GM21360 (cell line): ENCODE results near the gene PPP1R1B.
"Not testable (repeated sequence)": the region's sequence is repeated elsewhere in the genome, so short reads cannot be mapped to it uniquely, and the experiment has no call there.

Source experiments
- ATAC-seq: cut with Tn5 transposase; IDR thresholded peaks from one replicate; pipeline ENCODE4 v1.9.1; 2021; ENCODE audit warnings: mild to moderate bottlenecking, moderate library complexity; ENCODE audit not compliant: unreplicated experiment

PPP1R1B gene

DNA sequence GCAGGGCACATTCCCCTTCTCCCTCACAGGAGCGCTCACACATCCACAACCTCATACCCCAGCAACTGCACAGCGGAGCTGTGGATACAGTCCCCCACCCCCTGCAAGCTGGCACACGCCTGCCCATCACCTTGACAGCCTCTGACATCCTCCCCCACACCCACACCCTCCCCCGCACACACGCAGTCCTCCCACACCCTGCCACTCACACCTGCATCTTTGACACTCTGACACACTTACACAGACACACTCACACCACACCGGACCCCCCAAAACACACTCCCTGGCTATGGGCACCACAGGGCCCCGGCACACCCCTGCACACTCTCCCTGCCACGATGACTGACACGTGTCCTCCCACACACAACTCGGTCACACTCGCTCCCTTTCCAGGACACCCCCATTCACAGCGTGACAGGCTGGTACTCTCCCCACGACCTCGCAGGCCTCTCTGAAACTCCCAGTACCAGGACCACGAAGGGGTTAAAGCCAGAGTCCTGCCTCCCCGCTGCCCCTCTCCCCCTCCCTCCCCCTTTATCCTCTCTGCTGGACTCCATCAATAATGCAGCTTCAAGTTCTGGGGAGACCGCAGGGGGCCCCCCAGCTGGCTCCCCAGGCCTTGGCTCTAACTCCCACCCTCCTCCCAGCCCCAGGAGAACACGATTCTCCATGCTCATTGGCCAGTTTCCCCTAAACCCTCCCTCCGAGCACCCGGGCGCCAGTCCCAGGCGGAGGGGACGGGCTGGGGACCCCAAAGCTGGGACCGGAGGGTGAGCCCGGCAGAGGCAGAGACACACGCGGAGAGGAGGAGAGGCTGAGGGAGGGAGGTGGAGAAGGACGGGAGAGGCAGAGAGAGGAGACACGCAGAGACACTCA, at the start of gene PPP1R1B:
TSS of gene PPP1R1B (plus strand) at position 782 of the 876 bp plus-strand sequence. CDS start 441 bp downstream, outside the sequence.
- ATAC-seq = no peak

DNA sequence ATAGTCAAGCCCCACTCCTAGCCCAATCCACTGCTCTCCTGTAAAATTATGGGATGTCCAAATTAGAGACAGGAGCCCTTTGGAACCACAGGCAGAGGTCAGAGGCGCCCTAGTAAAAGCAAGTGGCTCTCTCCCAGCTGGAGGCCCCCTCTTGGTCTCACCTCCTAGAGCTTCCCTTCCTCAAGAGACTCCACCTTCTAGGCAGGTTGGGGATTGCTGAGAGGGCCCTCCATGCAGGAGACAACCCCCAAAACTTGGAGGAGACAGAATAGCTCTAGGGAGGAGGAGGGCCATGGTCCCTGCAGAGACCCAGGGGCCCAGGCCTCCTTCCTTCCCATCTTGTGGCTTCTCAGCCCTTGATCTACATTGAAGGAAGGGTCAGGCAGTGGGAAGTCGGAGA, 48.5 kb upstream of the PPP1R1B start:
- ATAC-seq = no peak

DNA sequence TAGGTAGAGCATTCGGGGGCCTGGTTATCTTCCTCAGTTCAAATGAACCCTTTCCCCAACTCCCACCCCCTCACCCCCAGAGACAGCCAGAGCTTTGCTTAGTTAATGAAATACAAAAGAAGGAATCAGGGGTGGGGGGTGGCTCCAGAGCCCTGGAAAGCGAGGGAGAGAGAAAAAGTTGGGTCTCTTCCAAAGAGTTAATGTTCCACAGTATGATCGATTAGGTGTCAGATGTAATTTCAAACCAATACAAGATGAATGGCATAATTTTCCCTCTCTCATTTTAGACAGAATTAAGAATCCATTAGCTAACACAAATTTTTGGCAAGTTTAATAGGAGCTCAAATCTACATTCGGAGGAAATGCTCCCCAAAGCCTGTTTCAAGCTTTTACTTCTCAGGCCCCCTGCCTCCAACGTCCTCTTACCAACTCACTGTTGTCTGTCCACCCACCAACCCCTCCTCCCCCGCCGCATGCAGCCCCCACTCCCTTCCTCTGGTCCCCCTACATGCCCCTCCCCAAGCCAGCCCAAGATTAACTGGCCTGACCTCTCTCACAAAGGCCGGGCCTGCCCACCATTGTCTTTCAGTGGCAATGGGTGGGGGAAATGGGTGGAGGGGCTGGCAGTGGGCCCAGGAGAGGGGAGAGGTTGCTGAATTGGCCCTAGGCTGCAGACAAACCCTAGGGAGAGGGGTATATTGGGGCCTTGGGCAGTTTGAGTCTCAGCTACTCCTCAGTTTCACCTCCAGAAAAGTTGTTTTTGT, 47.3 kb upstream of the PPP1R1B start:
- no peak for ATAC-seq

DNA sequence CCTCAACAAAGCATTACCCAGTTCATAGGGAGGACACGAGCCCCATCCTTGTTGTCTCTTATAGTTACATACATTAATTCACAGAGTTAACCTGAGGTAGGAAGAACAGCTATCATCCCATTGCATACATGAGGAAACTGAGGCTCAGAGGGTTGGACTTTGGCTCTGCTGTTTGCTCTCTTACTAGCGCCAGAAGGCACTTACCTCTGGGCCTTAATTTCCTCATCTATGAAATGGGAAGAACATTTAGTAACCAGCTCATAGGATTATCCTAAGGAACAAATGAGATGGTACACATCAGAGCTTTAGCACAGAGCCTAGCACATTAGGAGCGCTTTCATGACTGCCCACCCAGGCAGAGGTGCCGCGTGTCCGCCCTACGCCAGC, 46.7 kb upstream of the PPP1R1B start:
- no peak for ATAC-seq

DNA sequence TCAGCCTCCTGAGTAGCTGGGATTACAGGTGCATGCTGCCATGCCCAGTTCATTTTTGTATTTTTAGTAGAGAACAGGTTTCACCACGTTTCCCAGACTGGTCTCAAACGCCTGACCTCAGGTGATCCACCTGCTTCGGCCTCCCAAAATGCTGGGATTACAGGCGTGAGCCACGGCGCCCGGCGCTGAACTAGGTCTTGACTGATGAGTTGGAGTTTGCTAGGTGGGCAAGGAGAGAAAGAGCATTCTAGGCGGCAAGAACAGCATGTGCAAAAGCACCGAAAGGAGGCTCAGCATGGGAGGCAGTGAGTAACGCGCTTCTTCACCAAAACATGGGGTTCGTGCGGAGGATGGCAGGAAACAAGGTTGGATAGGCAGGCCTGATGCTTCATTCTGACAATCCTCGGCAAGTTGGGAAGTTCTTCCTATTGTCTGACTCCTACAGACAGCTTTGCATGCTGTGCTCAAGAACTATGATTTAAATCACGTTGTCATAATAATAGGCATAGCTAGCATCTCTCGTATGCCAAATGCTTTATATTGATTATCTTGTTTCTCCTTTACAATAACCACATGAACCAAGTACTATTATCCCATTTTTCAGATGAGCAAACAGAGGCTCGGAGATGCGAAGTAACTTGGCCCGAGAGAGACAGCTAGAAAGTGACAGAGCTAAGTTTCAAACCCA, 45.5 kb upstream of the PPP1R1B start:
- no peak for ATAC-seq

DNA sequence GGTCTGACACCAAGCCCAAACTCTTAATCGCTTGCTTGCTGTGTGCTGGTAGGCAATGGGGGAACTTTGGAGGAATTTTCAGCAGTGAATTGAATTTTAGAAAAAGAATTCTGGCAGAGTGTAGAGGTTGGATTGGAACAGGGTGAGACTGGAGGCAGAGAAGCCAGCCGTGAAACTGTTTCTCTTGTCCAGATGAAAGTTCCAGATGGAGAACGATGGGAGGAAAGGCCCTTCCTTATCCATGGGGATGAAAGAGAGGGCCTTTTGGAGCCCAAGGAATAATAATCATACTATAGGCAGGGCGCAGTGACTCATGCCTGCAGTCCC, 45.0 kb upstream of the PPP1R1B start:
- ATAC-seq = no peak

DNA sequence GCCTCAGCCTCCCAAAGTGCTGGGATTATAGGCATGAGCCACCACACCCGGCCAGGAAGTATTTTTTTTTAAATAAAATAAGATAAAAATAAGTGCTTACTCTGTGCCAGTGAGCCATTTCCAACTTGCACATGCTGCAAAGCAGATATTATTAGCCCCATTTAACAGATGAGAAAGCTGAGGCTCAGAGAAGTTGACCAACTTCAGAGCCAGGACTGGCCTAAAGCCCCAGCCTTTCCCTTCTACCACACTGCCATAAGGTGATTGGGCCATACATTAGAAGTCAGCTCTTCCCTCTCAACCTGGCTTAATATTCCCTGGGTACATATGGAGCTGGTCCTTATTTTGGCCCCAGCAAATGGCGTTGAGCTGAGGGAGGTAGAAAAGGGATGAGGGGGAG, 44.1 kb upstream of the PPP1R1B start:
- no peak for ATAC-seq

DNA sequence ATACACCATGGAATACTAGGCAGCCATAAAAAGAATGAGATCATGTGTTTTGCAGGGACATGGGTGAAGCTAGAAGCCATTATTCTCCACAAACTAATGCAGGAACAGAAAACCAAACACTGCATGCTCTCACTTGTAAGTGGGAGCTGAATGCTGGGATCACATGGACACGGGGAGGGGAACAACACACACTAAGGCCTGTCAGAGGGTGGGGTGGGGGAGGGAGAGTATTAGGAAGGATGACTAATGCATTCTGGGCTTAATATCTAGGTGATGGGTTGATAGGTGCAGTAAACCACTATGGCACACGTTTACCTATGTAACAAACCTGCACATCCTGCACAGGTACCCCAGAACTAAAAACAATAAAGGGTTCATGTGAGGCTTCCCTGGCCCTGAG, 36.6 kb upstream of the PPP1R1B start:
- not testable (repeated sequence) for ATAC-seq

DNA sequence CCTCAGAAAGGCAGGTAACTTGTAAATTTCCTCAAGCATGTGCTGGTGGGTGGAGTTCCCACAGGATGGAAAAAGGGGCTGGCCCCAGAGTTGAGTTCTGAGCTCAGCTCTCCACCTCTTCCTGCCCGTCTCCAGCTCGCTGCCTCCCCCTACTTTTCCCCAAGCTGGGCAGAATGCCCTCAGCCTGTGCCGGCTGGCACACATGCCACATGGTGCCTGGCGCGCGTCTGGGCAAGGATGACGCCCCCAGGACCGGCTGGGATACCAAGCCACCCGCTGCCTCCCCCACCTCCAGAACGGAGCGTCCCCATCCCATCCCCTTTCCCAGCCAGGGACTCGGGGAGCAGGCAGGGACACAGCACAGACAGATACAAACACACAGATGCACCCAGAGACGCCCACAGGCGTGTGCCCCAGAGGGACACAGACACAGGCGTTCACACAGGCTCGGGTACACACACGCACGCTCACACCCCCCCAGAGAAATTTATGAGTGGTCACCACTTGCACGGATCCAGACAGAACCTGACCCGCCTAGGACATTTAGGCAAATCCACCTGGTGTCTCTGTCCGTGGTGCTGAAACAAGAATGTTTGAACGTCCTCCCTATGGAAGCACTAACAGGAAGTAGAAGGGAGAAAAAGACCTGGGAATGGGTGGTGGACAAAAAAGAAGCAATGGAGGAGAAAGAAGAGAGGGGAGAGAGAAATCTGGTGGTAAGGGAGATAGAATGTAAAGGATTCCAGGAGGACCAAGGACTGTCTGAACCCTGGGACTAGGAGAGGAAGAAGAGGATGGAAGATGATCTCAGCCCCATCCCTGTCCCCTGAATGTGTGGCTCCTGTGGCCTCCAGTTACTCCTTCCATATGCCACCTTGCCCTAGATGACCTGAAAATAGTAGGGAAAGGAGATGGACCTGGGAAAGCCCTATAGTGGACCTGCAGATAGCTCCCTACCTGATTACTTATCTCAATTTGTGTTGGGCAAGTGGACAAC, 34.5 kb upstream of the PPP1R1B start:
- no peak for ATAC-seq

DNA sequence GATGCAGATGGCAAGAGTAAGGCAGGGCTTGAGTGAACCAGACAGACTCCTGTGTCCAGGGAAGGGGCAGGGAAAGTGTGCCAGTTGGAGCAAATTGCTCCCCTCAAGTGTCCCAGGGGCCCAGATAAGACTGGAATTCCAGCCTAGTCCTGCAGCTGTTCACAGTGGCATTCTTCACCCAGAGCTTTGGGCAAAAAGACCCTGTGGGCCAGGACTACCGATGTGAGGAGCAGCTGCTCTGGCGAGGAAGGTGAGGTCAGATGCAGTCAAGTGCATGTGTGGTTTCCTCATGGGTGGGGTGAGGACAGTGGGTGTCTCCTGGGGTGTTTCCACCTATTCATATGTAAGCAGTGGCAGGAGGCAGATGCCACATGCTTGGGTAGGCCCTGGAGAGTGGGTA, 33.4 kb upstream of the PPP1R1B start:
- no peak for ATAC-seq

DNA sequence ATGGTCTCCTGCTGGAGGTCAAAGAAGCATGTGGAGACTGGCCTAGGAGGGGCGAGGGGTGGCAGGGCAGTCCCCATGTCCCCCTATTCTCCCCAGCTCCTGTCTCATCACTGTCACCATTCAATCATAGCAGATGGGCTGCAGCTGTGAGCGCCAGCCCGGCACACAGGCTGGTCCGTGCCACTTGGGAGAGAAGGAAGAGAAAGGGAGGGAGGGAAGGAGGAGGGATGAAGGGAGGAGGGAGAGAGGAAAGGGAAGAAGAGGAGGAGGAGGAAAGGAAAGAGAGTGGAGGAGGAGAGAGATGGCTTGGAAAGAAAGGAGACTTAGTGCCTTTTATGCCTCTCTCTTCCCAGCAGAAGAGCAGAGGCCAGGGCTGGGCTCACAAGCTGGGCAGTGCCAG, 31.5 kb upstream of the PPP1R1B start:
- ATAC-seq = no peak

DNA sequence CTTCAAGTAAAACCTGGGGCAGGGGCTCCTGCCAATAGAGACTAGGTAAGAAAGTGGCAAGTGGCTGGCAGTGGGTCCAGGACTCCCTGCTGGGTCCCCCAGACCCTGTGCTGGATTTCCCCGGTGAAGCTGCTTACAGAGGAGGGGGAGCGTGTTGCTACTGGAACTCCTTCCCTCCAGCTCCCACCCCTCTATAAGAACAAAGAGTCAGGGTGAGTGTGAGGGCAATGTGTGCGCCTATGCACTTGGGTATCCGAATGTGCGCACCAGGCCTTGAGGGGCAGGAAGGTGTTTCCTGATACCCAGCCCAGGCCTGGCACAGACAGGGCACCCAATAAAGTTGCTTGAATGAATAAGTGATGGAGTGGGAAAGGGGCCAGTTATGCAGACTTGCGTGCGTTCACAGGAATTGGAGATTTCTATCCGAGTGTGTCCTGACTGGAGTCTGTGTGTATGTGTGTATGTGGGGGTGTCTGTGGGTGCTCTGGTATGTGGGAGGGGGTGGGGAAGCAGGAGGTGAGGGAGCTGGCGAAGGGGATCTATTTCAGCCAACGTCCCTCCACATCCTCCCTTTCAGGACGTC, 30.7 kb upstream of the PPP1R1B start:
- ATAC-seq = no peak

DNA sequence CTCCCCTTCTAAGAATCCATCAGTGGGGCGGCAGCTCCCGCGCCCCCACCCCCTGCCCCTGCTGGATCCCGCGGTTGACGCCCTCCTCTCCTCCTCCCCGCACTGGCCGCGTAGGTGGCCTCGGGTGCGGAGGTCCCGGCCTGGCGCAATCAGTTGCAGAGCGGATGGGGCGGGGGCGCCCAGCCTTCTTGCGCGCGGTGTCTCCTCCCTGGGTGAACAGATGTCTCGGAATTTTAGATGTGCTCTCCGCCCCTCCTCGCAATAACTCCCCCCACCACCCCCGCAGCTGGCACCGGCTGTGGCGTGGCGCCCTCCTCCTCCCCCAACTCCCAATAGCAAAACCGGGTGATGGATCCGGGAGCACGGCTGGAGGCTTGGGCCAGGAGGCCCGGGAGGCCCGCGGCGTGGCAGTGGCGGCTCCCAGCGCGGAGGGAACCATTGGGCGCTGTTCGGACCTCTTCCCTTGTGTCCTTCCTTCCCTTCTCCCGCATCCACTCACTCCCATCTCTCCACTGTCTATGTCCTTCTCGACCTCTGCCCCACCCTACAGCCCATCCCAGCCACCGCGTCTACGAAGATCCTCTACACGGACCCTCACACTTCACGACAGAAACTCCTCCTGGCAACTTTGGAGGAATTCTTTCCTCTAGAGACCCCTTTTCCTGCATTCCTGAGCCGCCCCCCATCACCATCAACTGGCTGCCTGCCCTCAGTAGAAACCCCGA, 30.0 kb upstream of the PPP1R1B start:
- no peak for ATAC-seq

DNA sequence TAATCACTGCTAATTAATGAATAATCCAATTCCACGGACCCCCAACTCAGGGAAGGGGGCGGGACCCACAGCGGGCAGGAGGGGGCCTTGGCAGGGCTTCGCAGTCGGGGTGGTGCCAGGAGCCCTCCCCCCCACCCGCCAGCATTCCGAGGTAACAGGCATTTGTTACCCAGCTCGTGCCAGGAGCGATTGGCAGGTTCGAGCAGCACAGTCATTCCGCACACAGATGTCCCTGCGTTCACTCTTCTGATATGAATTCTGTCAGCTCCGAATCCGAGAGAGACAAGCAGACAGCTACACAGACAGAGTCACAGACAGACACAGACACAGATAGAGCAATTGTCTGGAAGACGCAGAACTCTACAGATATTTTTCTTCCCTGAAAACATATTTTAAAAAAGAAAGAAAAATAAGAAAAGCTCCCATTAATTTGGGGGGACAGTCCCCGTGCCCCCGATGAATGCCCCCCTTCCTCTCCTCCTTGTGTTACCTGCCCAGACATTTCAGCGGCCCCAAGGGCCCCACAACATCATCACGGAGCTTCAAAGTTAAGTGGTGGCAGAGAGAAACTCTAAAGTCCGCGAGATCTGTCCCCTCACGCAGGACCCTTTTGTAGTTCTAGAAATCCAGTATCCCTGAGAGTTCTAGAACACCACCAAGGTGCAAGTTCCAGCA, 29.2 kb upstream of the PPP1R1B start:
- ATAC-seq = no peak

DNA sequence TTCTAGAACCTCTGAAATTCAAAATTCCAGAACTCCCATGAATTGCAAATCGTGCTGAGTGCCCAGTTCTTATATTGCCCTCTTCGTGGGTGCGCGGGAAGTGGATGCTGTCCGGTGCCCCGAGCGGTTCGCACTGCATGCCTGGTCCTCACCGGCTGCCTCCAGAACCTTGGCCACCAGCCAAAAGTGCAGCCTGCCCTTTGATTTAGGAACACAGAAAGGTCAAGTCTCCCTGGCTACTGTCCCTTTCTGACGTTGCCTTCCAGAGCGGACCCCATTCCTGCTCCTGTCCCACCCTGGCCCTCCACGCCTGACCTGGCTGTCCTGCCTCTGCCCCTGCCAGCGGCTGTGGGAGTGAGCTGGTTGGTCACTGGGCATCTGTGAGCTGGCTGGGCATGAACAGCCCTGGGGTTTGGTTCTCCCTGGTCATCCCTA, 28.7 kb upstream of the PPP1R1B start:
- ATAC-seq = no peak

DNA sequence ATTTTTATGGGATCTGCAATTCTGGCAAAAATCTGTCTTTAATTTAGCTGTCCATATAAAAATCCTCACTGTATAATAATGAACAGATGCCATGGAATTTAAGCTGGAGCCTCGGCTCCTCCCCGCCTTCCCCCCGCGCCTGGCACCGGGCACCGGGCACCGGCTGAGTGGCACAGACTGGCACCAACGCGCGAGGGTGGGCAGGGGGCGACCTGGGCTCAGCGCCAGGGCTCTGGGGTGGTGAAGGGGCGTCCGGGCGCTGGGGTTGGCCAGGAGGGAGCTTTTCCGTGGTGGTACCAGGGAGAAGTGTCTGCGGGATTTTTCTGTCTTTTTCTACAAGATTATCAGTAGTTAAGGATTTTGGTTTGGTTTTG, 28.1 kb upstream of the PPP1R1B start:
- no peak for ATAC-seq

DNA sequence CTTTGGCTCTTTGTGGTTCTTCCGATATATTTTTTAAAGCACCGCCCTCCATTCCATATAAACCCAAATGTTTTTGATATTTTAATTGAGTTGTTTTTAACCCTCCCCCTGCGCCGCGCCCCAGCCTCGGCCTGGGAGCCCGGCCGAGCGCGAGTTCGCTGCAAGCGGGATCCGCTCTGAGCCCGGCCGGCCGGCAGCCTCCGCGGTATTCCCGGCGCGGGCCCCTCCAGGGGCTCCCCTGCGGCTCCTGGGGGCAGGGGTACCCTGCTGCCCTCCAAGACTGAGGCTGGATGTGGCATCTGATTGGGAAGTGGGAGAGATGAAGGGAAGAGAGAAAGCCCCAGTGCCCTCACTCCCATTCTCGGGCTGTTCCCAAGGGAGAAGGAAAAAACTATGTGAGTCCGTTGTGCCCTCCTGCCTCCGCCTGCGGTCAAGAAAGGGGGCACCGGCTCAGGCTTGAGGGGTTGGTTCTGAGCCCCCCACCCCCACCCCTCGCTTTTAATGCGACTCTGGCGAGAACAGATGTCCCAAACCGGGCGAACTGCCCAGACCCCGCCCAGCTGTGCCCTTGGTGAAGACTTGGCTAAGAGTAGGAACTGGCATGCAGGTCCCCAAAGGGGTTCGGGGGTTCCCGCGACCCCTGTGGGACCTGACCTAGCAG, 27.6 kb upstream of the PPP1R1B start:
- no peak for ATAC-seq

DNA sequence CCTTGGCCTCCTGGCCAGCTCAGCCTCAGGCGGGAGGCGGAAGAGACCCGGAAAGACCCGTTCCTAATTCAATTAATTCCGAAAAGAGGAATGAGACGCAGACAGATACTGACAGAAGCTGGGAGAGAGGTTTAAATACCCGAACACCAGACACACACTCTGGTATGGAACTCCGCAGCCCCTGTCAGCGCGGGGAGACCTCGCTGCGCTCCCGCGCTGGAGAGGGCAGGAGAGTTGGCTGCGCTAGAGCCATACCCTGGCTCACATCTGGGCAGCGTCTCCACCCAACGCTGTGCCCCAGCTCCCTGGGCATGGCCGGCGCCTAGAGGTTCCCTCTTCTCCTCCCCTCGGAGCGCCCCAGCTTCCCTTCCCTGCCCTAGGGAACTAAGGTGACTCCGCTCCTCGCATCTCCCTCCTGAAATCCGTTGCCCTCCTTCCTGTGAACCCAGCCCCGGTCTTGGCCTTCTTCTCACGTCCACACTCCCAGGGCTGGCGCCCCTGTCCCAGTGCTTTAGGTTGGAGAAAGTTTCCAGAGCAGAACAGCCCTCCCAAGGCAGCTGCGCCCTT, 27.0 kb upstream of the PPP1R1B start:
- no peak for ATAC-seq
